ENCODE data around the gene TPR. TPM values are rescaled to one million over a fixed set of nuclear protein-coding genes. Genes with fewer than 3 reads are reported as not detected.

Gene TPR
- total RNA-seq, 1 experiment from 2014 or later: 157 TPM

- Mint-ChIP-seq H3K9me3 (ENCODE audit: low read depth, unreplicated experiment) (no peaks in the 10 kb centered on the region), H3K4me1 (ENCODE audit: low read depth, unreplicated experiment) (no peaks in the 10 kb centered on the region), H3K4me3 (ENCODE audit: low read depth, unreplicated experiment) (no peak overlapping the region), H3K27me3 (ENCODE audit: unreplicated experiment) (no peaks in the 10 kb centered on the region), H3K36me3 (ENCODE audit: insufficient read depth, unreplicated experiment) (no peaks in the 10 kb centered on the region), H3K27ac (ENCODE audit: unreplicated experiment) (no peak overlapping the region)
- CTCF ChIA-PET: no interaction called here
- no TSS peak for BruUV-seq (replicated peaks)
- no peak for TF ChIP-seq CTCF (IDR thresholded peaks at IDR 0.05; ENCODE audit: unreplicated experiment)
- intact Hi-C loops (cut with micrococcal nuclease; ENCODE audit: unreplicated experiment): no loop called here
- DNase-seq: no peak
These were observed 68.5 kb downstream of the TPR start for GRCh38 chr1:186306533-186306932.

- Mint-ChIP-seq H3K27ac (ENCODE audit: unreplicated experiment) (no peak overlapping the region), H3K27me3 (ENCODE audit: unreplicated experiment) (no peaks in the 10 kb centered on the region), H3K4me3 (ENCODE audit: low read depth, unreplicated experiment) (no peak overlapping the region), H3K36me3 (ENCODE audit: insufficient read depth, unreplicated experiment) (no peaks in the 10 kb centered on the region), H3K4me1 (ENCODE audit: low read depth, unreplicated experiment) (no peaks in the 10 kb centered on the region), H3K9me3 (ENCODE audit: low read depth, unreplicated experiment) (no peaks in the 10 kb centered on the region)
- CTCF ChIA-PET: no interaction called here
- DNase-seq: no peak
- BruUV-seq (replicated peaks): no TSS peak
- intact Hi-C loops (cut with micrococcal nuclease; ENCODE audit: unreplicated experiment): no loop called here
- peak; percentile 43 for TF ChIP-seq CTCF (IDR thresholded peaks at IDR 0.05; ENCODE audit: unreplicated experiment)
These were observed 69.8 kb downstream of the TPR start for GRCh38 chr1:186304982-186305949.

GRCh38 chr1:186303911-186304310, 71.1 kb downstream of the TPR start:
- H3K4me1 Mint-ChIP-seq (ENCODE audit: low read depth, unreplicated experiment): no peaks in the 10 kb centered on the region
- no peak overlapping the region for H3K27ac Mint-ChIP-seq (ENCODE audit: unreplicated experiment)
- H3K36me3 Mint-ChIP-seq (ENCODE audit: insufficient read depth, unreplicated experiment): no peaks in the 10 kb centered on the region
- TF ChIP-seq CTCF (IDR thresholded peaks at IDR 0.05; ENCODE audit: unreplicated experiment): no peak
- no peaks in the 10 kb centered on the region for H3K9me3 Mint-ChIP-seq (ENCODE audit: low read depth, unreplicated experiment)
- H3K27me3 Mint-ChIP-seq (ENCODE audit: unreplicated experiment): no peaks in the 10 kb centered on the region
- intact Hi-C loops (cut with micrococcal nuclease; ENCODE audit: unreplicated experiment): no loop called here
- no peak for DNase-seq
- no TSS peak for BruUV-seq (replicated peaks)
- H3K4me3 Mint-ChIP-seq (ENCODE audit: low read depth, unreplicated experiment): no peak overlapping the region
- CTCF ChIA-PET: interaction anchor here (0.6 kb wide), 1 partner anchor 26 kb away, joined by 3 read pairs; no protein-coding TSS in a partner anchor

- H3K4me1 Mint-ChIP-seq (ENCODE audit: low read depth, unreplicated experiment): no peaks in the 10 kb centered on the region
- BruUV-seq (replicated peaks): no TSS peak
- TF ChIP-seq CTCF (IDR thresholded peaks at IDR 0.05; ENCODE audit: unreplicated experiment): no peak
- intact Hi-C loops (cut with micrococcal nuclease; ENCODE audit: unreplicated experiment): no loop called here
- no peaks in the 10 kb centered on the region for H3K36me3 Mint-ChIP-seq (ENCODE audit: insufficient read depth, unreplicated experiment)
- no peaks in the 10 kb centered on the region for H3K9me3 Mint-ChIP-seq (ENCODE audit: low read depth, unreplicated experiment)
- no peak overlapping the region for H3K27ac Mint-ChIP-seq (ENCODE audit: unreplicated experiment)
- no peak overlapping the region for H3K4me3 Mint-ChIP-seq (ENCODE audit: low read depth, unreplicated experiment)
- CTCF ChIA-PET: no interaction called here
- H3K27me3 Mint-ChIP-seq (ENCODE audit: unreplicated experiment): no peaks in the 10 kb centered on the region
- no peak for DNase-seq
These were observed 72.6 kb downstream of the TPR start for GRCh38 chr1:186302381-186302920.

Measured in Calu3 (cell line).